Gastrocnemius medialis (tissue), 4 donors: ENCODE results near the gene FSCB. TPM values are rescaled to one million over a fixed set of nuclear protein-coding genes. Genes with fewer than 3 reads are reported as not detected.
"Not testable (repeated sequence)": the region's sequence is repeated elsewhere in the genome, so short reads cannot be mapped to it uniquely, and the experiment has no call there.

Source experiments
- ATAC-seq, 2 donors: fragments of 150-250 bp; one replicate each; pipeline ENCODE4 v1.9.1; 2016
- DNase-seq, 2 donors: peaks; one replicate each; pipeline ENCODE4 v3.0.0-alpha.2; 2019
- H3K27ac ChIP-seq, 4 donors: fragments of 200-600 bp; sonication (generic); 1 replicate in 1 of 4; 2 replicates in 3 of 4; pipeline ENCODE4 v1.5.1; 2016 to 2018; ENCODE audit warnings: mild to moderate bottlenecking in 2 of 4, moderate library complexity in 1 of 4
- H3K27me3 ChIP-seq, 3 donors: fragments of 200-600 bp; sonication (generic) in 2 of 3; 1 replicate in 1 of 3; 2 replicates in 2 of 3; pipeline versions ENCODE4 v1.5.1 to v1.6.0; 2016 to 2019; ENCODE audit warnings: mild to moderate bottlenecking in 1 of 3, moderate library complexity in 1 of 3
- H3K36me3 ChIP-seq, 2 donors: fragments of 200-600 bp; sonication (generic) in 1 of 2; one replicate each; pipeline ENCODE4 v1.5.1; 2017 to 2018
- H3K4me1 ChIP-seq, 2 donors: fragments of 200-600 bp; sonication (generic) in 1 of 2; one replicate each; pipeline ENCODE4 v1.5.1; 2016 to 2017; ENCODE audit warnings: mild to moderate bottlenecking in 2 of 2
- H3K4me3 ChIP-seq, 4 donors: fragments of 200-600 bp; sonication (generic) in 3 of 4; 1 replicate in 1 of 4; 2 replicates in 3 of 4; pipeline ENCODE4 v1.5.1; 2016 to 2019; ENCODE audit warnings: mild to moderate bottlenecking in 2 of 4
- H3K9me3 ChIP-seq, 3 donors: fragments of 200-600 bp; sonication (generic) in 2 of 3; 1 replicate in 1 of 3; 2 replicates in 2 of 3; pipeline ENCODE4 v1.5.1; 2016 to 2019
- POLR2A ChIP-seq, 2 donors: fragments of 450-650 bp; IDR thresholded peaks; one replicate each; pipeline ENCODE4 v1.6.1; 2017; ENCODE audit warnings: antibody characterized with exemption in 2 of 2, mild to moderate bottlenecking in 2 of 2, moderate library complexity in 2 of 2
- in situ Hi-C, 4 donors: fragments of 200-750 bp; cut with MboI; loops; one replicate each; pipeline versions ENCODE4 v1.15.0 to v1.8.0; 2017; ENCODE audit warnings: low sequenced_read_pairs in 4 of 4
- intact Hi-C: fragments of 100-400 bp; cut with DNase I; formaldehyde crosslinking; loops from one replicate; pipeline ENCODE4 v1.15.1; 2023; ENCODE audit warnings: low total_unique reads
- total RNA-seq, 4 donors: library from RNA; depleted of rRNA; stranded (reverse); fragments of >200 nt; gene quantifications; one replicate each; pipeline versions ENCODE4 v1.1.0 to v1.2.3, GENCODE V29; 2016
- TF ChIP-seq, protein P1 (sequence below), 5 experiments: fragments of 450-650 bp in 3 of 5; fragments of 200-600 bp in 2 of 5; sonication (generic) in 2 of 5; IDR thresholded peaks in 4 of 5; conservative IDR thresholded peaks in 1 of 5; 1 replicate in 4 of 5; 2 replicates in 1 of 5; pipeline ENCODE4 v1.5.1; 2016 to 2019; ENCODE audit warnings: antibody characterized with exemption in 5 of 5, mild to moderate bottlenecking in 3 of 5, moderate library complexity in 3 of 5

FSCB gene
- total RNA-seq, 4 donors from 2014 or later: not detected

GRCh38 chr14:44525237-44525636 lies 18.2 kb upstream of the FSCB start:
- Histone ChIP-seq H3K27ac (no peak overlapping the region), H3K4me1 (no peaks in the 10 kb centered on the region), H3K4me3 (no peak overlapping the region), H3K36me3 (no peaks in the 10 kb centered on the region), H3K27me3 (no peaks in the 10 kb centered on the region), H3K9me3 (no peaks in the 10 kb centered on the region)
- TF ChIP-seq, protein P1, sequence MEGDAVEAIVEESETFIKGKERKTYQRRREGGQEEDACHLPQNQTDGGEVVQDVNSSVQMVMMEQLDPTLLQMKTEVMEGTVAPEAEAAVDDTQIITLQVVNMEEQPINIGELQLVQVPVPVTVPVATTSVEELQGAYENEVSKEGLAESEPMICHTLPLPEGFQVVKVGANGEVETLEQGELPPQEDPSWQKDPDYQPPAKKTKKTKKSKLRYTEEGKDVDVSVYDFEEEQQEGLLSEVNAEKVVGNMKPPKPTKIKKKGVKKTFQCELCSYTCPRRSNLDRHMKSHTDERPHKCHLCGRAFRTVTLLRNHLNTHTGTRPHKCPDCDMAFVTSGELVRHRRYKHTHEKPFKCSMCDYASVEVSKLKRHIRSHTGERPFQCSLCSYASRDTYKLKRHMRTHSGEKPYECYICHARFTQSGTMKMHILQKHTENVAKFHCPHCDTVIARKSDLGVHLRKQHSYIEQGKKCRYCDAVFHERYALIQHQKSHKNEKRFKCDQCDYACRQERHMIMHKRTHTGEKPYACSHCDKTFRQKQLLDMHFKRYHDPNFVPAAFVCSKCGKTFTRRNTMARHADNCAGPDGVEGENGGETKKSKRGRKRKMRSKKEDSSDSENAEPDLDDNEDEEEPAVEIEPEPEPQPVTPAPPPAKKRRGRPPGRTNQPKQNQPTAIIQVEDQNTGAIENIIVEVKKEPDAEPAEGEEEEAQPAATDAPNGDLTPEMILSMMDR (IDR thresholded peaks at IDR 0.05 in 4 of 5, conservative IDR thresholded peaks at IDR 0.05 in 1 of 5): no peak
- TF ChIP-seq POLR2A (IDR thresholded peaks at IDR 0.05): no peak
- in situ Hi-C loops: no loop called here
- DNase-seq: no peak
- no peak for ATAC-seq
- intact Hi-C loops: no loop called here

GRCh38 chr14:44515668-44516067 lies 8.6 kb upstream of the FSCB start:
- H3K36me3 ChIP-seq, ATAC-seq, H3K4me1 ChIP-seq, DNase-seq, H3K4me3 ChIP-seq, intact Hi-C loops, H3K27ac ChIP-seq, H3K9me3 ChIP-seq, in situ Hi-C loops, H3K27me3 ChIP-seq: not testable (repeated sequence)

DNA sequence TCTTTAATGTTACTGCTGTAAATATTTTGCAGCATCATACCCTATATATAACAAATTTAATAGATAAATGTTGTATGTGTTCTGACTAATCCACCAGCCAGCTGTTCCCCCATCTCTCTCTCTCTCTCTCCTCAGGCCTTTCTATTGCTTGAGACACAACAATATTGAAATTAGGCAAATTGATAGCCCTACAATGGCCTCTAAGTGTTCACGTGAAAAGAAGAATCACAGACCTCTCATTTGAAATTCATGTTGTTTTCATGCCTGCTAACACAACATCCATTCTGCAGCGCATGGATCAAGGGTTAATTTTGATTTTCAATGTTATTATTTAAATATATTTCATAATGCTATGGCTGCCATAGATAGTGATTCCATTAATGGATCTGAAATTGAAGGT lies 1.8 kb upstream of the FSCB start:
- no peak for DNase-seq
- Histone ChIP-seq H3K27ac (no peak overlapping the region), H3K36me3 (no peaks in the 10 kb centered on the region), H3K27me3 (no peaks in the 10 kb centered on the region), H3K4me1 (no peaks in the 10 kb centered on the region), H3K4me3 (no peak overlapping the region), H3K9me3 (no peaks in the 10 kb centered on the region)
- TF ChIP-seq, protein P1 (IDR thresholded peaks at IDR 0.05 in 4 of 5, conservative IDR thresholded peaks at IDR 0.05 in 1 of 5): no peak
- TF ChIP-seq POLR2A (IDR thresholded peaks at IDR 0.05): no peak
- intact Hi-C loops: no loop called here
- in situ Hi-C loops: no loop called here
- no peak for ATAC-seq

GRCh38 chr14:44505588-44505987 lies 1.5 kb downstream of the FSCB start:
- TF ChIP-seq POLR2A (IDR thresholded peaks at IDR 0.05): no peak
- TF ChIP-seq, protein P1 (IDR thresholded peaks at IDR 0.05 in 4 of 5, conservative IDR thresholded peaks at IDR 0.05 in 1 of 5): no peak
- no peaks in the 10 kb centered on the region for H3K9me3 ChIP-seq

GRCh38 chr14:44497148-44497547 lies 9.9 kb downstream of the FSCB start:
- no peak overlapping the region for H3K4me3 ChIP-seq
- H3K9me3 ChIP-seq: no peaks in the 10 kb centered on the region
- no peaks in the 10 kb centered on the region for H3K27me3 ChIP-seq
- DNase-seq (no peak), ATAC-seq (no peak)
- in situ Hi-C loops: no loop called here
- H3K4me1 ChIP-seq: no peaks in the 10 kb centered on the region
- no peaks in the 10 kb centered on the region for H3K36me3 ChIP-seq
- intact Hi-C loops: no loop called here
- no peak for TF ChIP-seq POLR2A (IDR thresholded peaks at IDR 0.05)
- TF ChIP-seq, protein P1 (IDR thresholded peaks at IDR 0.05 in 4 of 5, conservative IDR thresholded peaks at IDR 0.05 in 1 of 5): no peak
- H3K27ac ChIP-seq: no peak overlapping the region

More at GRCh38 chr14:44505588-44505987, 1.5 kb downstream of the FSCB start:
- Histone ChIP-seq H3K27ac (no peak overlapping the region), H3K4me1 (no peaks in the 10 kb centered on the region), H3K4me3 (no peak overlapping the region), H3K27me3 (no peaks in the 10 kb centered on the region), H3K36me3 (no peaks in the 10 kb centered on the region)
- no peak for ATAC-seq
- in situ Hi-C loops: no loop called here
- no peak for DNase-seq
- intact Hi-C loops: no loop called here
